AG09319 (cell line): ENCODE results near the gene NASP.
A peak's percentile ranks its signal among the peaks of the same experiment; 100 is the strongest.

ENCODE experiments used
- DNase-seq: peaks from one replicate; pipeline ENCODE4 v3.0.0-alpha.2; 2010; ENCODE audit warnings: low read depth; ENCODE audit errors: extremely low read depth
- TF ChIP-seq, protein P1 (sequence below): IDR thresholded peaks from 2 replicates; pipeline ENCODE4 v1.5.1; 2011; ENCODE audit warnings: low read depth, mild to moderate bottlenecking, inconsistent platforms, low read length, moderate library complexity

The NASP gene

GRCh38 chr1:45570631-45571030, 13.2 kb upstream of the NASP start:
- TF ChIP-seq, protein P1, sequence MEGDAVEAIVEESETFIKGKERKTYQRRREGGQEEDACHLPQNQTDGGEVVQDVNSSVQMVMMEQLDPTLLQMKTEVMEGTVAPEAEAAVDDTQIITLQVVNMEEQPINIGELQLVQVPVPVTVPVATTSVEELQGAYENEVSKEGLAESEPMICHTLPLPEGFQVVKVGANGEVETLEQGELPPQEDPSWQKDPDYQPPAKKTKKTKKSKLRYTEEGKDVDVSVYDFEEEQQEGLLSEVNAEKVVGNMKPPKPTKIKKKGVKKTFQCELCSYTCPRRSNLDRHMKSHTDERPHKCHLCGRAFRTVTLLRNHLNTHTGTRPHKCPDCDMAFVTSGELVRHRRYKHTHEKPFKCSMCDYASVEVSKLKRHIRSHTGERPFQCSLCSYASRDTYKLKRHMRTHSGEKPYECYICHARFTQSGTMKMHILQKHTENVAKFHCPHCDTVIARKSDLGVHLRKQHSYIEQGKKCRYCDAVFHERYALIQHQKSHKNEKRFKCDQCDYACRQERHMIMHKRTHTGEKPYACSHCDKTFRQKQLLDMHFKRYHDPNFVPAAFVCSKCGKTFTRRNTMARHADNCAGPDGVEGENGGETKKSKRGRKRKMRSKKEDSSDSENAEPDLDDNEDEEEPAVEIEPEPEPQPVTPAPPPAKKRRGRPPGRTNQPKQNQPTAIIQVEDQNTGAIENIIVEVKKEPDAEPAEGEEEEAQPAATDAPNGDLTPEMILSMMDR: no peak
- no peak for DNase-seq

DNA sequence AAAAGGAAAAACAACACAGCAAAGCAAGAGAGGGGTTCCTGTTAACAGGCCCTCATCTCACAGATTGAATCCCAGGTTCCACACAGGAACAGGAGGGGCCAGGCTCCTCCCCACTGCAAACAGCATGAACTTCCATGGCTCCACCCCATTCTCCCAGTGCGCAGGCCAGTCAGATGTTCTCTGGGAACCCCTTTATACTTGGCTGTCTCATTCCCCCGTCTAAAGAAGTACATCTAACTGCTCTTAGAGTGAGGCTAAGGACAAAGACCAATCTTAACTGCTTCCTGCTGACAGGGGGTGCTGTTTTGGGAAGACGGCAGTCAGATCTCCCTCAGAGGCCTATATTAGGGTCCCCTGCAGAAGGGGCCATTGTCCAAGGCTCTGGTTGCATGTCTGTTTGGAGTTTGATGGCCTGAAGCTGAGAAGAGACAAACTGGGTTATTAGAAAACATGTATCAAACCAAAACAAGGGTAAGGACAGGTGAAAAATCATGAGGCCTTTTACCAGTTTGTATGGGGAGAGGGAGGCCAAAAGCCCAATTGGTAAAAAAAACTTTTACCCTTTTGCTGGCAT, 10.5 kb upstream of the NASP start:
- TF ChIP-seq, protein P1: no peak
- DNase-seq: no peak

DNA sequence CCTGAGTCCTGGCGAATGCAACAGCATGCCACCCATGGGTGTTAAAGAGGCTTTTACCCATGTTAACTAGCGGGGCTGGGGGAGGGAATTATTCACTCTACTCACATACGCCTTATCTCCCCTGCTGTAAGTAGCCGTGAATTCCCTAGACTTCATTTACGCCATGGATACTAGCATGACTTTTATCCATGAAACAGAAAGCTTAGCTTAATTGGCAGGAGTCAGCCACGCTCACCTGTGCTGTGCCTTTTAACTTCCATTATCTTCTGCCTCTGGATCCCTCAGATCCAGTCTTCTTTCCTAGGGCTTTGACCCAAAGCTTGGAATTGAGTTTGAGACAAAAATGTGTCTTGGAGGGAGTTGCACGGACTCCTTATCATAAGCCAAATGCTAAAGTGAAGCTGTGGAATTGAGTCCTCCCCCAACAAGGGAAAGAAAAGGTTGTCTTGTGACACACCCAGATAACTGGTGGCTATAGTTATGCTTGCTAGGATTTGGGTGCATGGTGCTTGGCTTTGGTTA, 9.7 kb upstream of the NASP start:
- TF ChIP-seq, protein P1: no peak
- no peak for DNase-seq

GRCh38 chr1:45583264-45583665, 576 bp upstream of the NASP start:
- peak; percentile 88 for DNase-seq
- TF ChIP-seq, protein P1: no peak

GRCh38 chr1:45584351-45585109, 689 bp downstream of the NASP start:
- TF ChIP-seq, protein P1: peak; percentile 2; the same call in 1 of the 2 replicates
- DNase-seq: peak; percentile 57

GRCh38 chr1:45585110-45585426, 1.2 kb downstream of the NASP start:
- no peak for DNase-seq
- TF ChIP-seq, protein P1: no peak

- TF ChIP-seq, protein P1: no peak
- no peak for DNase-seq
These were observed 1.7 kb downstream of the NASP start for GRCh38 chr1:45585496-45586075.
